Measurements from ENCODE around the gene F8.
"Not testable (repeated sequence)": the region's sequence is repeated elsewhere in the genome, so short reads cannot be mapped to it uniquely, and the experiment has no call there.

F8 gene

DNA sequence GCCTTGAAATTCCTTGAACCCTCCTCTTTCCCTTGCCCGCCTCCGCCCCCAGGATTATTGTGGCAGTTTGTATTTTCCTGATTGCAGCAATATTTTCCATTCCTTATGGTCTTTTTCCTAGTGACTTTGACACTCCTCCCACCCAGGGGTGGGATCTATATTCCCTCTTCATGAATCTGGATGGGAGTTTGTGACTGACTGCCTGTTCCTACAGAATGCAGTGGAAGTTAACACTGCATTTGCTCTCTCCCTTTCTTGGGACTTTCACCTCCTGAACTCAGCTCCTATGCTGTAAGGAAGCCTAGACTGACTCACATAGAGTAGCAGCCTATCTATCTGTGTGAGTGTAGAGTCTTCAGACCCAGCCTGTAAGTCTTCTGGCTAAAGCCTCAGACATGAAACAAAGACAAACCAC lies 6.4 kb upstream of the F8 start:
- no peak for DNase-seq

DNA sequence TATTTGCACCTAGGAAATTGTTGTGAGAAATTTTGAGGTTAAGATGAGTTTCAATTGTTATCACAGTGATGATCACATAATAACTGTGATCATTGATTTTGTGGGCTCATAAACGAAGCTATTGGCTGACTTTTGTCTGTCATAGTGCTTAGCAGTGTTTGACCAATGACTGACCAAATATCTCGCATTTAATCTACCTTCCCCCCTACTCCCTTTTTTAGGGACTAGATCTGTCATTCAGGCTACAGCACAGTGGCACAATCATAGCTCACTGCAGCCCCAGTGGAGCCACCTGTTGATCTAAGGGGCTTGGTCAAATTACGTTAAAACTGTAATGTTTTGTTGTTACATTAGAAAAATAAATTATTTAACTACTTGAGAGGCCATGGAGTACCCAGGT lies 5.6 kb upstream of the F8 start:
- no peak for DNase-seq

DNA sequence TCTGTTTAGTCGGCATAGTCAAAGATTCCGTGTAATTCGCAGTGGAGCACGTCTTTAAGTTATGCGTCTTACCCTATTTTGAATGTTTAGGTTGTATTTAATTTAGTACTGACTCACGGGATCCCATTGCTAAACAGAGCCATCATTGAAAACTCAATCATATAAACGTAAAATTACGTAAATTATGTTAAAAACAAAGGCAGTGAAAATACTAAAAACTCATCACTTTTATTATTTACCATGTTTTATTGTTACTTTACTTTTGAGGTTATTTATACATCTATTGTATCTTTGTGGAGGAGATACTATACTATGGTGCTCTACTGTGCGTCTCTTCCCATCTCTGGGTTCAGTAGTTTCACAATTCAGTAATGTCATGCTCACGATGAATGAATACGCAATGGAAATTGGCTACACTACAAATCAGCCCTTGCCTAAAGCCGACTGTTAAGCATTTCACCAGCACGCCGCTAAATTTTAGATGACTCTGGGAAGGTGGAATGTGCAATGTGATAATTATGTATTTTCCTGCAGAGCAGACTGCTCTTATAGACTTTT lies 5.1 kb upstream of the F8 start:
- no peak for DNase-seq

DNA sequence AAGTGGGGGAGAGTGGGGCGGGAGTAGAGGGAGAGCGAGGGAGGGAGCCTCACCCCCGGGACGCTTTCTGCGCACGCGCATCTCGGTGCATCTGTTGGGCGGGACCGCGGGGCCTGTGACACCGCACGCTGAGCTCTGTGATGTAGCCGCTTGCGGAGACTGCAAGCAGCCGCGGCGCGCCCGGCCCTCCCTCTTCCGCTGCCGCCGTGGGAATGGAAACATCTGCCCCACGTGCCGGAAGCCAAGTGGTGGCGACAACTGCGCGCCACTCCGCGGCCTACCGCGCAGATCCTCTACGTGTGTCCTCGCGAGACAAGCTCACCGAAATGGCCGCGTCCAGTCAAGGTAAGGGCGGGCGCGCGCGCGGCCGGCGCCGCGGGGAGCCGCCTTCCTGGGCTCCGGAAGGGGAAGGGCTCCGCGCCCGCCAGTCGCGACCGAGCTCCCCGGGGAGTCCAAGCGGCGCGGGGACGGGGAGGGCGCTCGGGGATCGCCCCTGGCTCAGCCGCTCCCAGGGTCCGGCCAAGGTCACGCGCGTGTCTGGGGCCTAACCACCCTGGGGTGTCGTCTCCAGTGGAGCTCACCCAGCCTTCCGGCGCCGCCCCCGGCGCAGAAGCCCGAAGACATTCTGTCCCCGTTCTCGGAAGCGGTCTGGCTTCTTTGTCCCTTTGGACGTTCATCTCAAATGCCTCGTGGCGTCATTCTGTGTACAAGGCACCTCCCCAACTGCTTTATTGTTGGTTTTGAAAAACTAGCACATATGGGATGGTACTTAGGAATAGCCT lies 4.4 kb upstream of the F8 start, which contains the start of gene FUNDC2:
Gene FUNDC2 (plus strand): TSS at position 118 of the 782 bp plus-strand sequence. CDS start 95 bp downstream, at position 213.
- peak; percentile 64 for DNase-seq

- no peak for DNase-seq
These were observed 3.9 kb upstream of the F8 start for GRCh38 chrX:155026420-155026726.

GRCh38 chrX:155023907-155024833 lies 1.6 kb upstream of the F8 start:
- no peak for DNase-seq

DNA sequence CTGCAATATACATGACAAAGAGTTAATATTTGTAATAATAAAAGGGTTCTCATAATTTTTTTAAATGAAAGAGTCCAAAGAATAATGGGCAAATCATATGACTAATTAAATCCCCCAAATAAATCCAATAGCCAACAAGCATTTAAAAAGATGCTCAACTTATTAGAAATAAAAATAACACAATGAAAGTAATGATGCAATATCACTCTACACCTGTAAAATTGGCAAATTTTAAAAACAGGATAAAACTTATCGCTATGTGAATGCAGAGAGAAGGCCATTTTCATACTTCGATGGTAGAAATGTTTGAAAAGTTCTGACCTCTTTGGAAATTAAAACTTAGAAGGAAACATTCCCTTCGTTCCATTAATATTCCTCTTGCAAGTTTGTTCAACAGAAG lies 1.9 kb downstream of the F8 start:
- no peak for DNase-seq

GRCh38 chrX:155009994-155010472 lies 12.5 kb downstream of the F8 start:
- no peak for DNase-seq

DNA sequence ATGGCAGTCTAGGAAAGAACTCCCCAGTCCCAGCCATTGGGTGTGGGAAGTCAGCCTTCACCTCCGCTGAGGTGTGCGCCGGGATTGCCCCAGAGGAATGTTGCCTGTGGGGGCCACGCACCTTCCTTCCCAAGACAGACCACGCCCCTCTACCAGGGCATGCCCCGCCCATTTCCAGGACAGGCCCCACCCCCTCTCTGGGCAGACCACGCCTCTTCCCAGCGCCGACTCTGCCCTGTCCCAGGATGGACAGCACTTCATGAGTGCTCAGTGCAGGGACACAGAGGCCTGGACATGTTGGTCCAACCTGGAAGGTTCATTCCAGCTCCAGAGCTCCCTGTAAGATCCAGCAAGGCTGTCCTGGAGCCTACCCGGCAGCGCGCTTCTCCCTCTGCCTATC lies 13.9 kb downstream of the F8 start:
- DNase-seq = not testable (repeated sequence)

GRCh38 chrX:155006913-155007671 lies 15.4 kb downstream of the F8 start:
- not testable (repeated sequence) for DNase-seq

DNA sequence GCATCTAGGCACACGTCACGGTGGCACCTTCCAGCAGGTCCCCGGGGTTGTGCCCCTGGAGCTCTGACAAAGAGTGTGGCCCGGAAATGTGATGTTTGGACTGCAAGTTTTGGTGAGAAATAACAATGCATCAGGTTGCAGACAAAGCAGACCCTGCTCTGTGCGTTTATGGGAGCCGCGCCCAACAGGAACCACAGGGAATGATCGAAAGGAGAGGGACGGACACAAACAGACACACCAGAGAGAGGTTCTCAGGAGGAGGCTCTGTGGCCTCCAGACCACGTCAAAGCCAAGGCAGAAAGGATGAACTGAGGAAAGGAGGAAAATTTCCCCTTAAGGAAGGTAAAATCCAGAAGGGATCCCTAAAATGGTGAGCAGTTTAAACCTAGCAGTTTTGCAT lies 16.1 kb downstream of the F8 start:
- not testable (repeated sequence) for DNase-seq

DNA sequence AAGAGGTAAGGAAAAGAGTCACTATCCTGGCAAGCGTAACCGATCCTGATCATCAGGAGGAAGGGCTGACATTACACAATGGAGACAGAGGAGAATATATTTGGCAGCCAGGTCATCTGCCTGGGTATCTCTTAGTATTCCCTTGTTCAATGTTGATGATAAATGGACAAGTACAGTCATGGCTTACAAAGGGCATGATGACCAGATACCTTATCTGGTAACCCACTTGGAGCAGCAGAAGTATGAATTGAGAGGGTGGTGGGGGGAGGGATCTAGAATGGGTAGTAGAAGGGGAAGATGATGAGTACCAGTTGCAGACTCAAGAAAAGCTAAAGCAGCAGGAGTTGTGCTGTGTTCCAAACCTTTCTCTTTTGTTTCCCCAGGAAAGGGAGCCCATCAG lies 17.3 kb downstream of the F8 start:
- DNase-seq = no peak

- DNase-seq = no peak
These were observed 20.6 kb downstream of the F8 start for GRCh38 chrX:155001873-155002272.

DNA sequence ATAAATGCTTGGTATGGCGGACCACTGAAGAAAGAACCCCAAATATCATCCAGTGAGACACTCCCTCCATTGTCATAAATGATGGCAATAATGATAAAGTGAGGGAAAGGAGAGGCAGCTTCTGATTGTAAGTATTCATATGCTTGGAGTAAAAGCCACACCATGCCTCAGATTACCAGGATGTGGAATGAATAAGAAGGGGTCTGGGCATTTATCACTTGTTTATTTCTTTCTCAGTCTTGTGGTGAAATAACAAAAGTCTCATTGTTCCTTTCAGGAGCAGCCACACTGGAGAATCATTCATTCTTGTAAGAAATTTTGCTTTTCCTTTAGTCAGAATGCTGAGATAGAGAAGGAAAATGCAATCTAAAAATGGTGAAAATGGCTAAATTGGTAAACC lies 21.7 kb downstream of the F8 start:
- DNase-seq = no peak

- DNase-seq = no peak
These were observed 24.2 kb downstream of the F8 start for GRCh38 chrX:154998204-154998880.

DNA sequence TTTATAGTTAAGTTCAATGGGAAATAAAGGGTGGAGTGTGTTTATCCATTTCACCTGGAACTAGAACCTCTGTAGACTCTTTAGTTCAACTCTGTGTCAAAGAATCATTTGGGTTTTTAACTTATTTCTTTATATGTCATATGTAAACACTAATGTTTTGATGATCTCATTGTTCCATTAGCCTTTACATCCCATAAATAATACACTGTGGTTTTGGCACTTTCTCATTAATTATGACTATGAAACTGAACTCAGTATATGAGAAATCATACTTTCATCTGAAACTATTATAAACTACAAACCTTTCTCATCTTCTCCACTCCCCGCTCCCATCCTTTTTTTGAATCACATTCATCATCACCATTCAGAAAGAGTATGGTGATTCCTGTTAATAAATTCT lies 31.0 kb downstream of the F8 start:
- no peak for DNase-seq

DNA sequence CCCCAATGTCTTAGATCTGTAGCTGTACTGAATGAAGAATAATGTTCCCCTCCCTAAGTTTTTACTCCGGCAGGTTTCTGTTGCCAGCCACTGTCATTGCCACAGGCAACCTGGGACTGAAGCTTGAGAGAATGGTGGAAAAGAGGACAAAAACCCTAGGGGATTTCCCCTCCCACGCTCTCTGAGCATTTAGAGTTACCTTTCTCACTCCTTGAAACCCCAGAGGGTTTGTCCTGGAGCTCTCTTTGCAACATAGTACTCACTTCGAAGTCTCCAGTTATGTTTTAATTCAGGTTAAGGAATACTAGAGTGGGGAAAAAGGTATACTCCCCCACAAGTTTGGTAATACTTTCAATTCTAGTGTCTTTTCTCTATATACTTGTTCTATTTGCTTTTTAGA lies 31.5 kb downstream of the F8 start:
- no peak for DNase-seq

- DNase-seq = no peak
These were observed 32.0 kb downstream of the F8 start for GRCh38 chrX:154990496-154990895.

DNA sequence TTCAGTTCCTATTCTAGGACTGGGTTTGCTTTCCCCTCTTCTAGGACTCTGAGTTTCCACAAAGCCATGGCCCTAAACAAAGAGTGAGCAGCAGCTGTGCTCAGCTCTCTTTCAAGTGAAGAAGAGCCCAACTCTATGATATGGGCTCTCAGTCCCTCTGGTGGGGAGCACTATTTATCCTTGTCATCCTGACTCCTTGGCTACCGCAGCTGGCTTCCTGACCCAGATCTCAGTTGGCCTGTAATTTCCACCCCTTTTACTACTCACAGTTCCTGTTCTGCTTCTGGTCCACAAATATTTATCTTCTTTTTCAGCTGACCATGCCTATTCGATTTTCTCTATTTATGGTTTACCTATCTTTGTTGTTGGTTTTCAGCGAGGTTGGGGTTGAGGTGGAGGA lies 33.8 kb downstream of the F8 start:
- DNase-seq = no peak

DNA sequence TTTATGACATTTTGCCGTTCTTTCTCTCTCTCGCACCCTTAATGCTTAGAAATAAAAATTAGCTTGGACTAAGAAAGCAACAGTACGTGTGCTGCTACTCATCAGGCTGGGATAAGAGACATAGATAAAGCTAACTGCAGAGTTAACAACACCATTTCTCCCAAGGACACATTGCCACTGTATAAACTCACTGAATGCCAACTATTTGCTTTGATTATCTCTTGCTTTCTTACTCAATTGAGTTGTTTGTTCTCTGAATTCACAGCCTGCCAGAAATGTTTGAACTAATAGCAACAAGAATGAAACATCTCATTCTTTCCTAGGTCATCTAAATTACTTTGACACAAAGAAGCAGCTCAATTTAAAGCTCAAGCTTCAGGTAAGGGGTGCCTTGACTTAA lies 34.6 kb downstream of the F8 start:
- DNase-seq = no peak

DNA sequence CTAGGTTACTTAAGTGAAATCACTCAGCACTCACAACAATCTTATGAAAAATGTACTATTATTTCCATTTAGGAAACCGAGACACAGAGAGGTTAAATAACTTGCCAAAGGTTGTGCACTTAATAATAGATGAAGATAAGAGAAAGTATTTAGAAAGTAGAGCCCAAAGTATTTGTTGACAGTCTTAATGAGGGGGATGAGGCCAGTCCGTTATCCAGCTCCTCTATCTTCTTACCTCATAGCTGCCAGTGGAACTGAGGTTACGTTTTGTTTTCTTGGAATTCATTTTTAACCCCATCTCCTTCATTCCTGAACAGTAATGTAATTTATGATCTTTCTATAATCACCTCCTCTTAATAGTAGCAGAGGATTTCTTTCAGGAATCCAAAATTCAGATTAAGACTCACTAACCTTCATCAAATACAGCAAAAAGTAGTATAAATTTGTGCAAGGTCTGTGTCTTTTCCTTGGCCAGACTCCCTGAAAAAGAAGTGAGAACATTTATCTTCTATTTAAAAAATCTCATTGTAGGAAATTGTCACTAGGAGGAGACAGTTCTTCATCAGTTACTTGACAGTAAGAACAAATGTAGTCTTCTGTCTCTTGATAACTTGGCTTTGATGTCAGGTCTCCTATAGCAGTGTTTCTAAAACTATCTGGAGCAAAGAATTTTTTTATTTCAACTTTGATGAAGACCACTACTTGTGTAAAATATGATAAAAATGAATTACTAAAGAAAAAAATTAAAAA lies 35.5 kb downstream of the F8 start:
- DNase-seq = no peak

DNA sequence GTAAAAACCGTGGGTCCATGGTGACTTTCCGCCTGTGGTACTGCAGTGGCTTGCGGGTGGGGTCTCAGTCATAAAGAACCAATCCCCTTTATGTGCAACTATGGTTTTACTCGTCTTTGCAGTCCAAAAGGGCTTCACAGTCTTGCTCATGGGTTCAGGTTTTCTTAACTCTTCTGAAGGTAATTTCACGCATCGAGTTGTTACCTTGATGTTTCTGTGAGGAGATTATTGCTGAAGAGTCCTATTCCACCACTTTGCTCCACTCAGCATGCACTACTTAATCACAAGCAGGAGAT lies 41.5 kb downstream of the F8 start:
- DNase-seq = no peak
